Pancreas (tissue), 10 donors: ENCODE results near the gene FAM221B. TPM values are rescaled to one million over a fixed set of nuclear protein-coding genes. Genes with fewer than 3 reads are reported as not detected.
A peak's percentile ranks its signal among the peaks of the same experiment; 100 is the strongest.

Experiments
- ATAC-seq, 4 donors: fragments of 200-7000 bp; cut with Tn5 transposase; one replicate each; pipeline versions ENCODE4 v1.8.0 to v1.9.1; 2020; ENCODE audit warnings: mild to moderate bottlenecking in 4 of 4, moderate library complexity in 4 of 4
- DNase-seq, 6 donors: peaks; one replicate each; pipeline ENCODE4 v3.0.0-alpha.2; 2020
- FAIRE-seq: peaks from 2 replicates; lab custom pipeline; 2012; peaks lifted over from hg19 to GRCh38; lab: Jason Lieb, UNC
- H3K27ac ChIP-seq, 4 donors: fragments of 200-600 bp; sonication (generic); 1 replicate in 3 of 4; 2 replicates in 1 of 4; pipeline versions ENCODE4 v1.5.0 to v1.8.0; 2020
- H3K27me3 ChIP-seq, 4 donors: fragments of 200-600 bp; one replicate each; pipeline ENCODE4 v1.8.0; 2021
- H3K36me3 ChIP-seq, 3 donors: fragments of 200-600 bp; sonication (generic) in 1 of 3; one replicate each; pipeline versions ENCODE4 v1.5.0 to v1.8.0; 2020 to 2021
- H3K4me1 ChIP-seq, 3 donors: fragments of 200-600 bp; one replicate each; pipeline ENCODE4 v1.8.0; 2021
- H3K4me3 ChIP-seq, 4 donors: fragments of 200-600 bp; sonication (generic) in 2 of 4; one replicate each; pipeline versions ENCODE4 v1.5.0 to v1.8.0; 2020 to 2021
- H3K9me3 ChIP-seq, 4 donors: fragments of 200-600 bp; one replicate each; pipeline ENCODE4 v1.8.0; 2021
- CTCF ChIP-seq, 4 donors: fragments of 200-600 bp; sonication (generic) in 3 of 4; IDR thresholded peaks; one replicate each; pipeline versions ENCODE4 v1.5.0 to v1.8.0; 2021; ENCODE audit warnings: antibody characterized with exemption in 4 of 4
- WGBS, 2 donors: extraction: QIAGEN DNeasy Blood & Tissue Kit; methylation state at CpG; one replicate each; pipeline ENCODE4 v1.1.7; 2013; 5-methylcytosine and 5-hydroxymethylcytosine counted together
- intact Hi-C, 3 donors: fragments of 100-400 bp; cut with DNase I; formaldehyde crosslinking; loops; one replicate each; pipeline versions ENCODE4 v1.11.1 to v1.14.2; 2022
- polyA plus RNA-seq, 2 donors: library from polyadenylated mRNA; stranded (reverse); fragments of 200-250 nt; gene quantifications; one replicate each; pipeline ENCODE4 v1.2.3, GENCODE V29; 2013
- total RNA-seq, 6 donors: library from RNA; stranded (reverse); fragmentation: NEBNext Ultra II Directional in 4 of 6; extraction: Animal tissue kit (Norgen Biotek cat#: 25700) in 4 of 6; gene quantifications; one replicate each; pipeline versions ENCODE4 v1.2.1 to v1.2.4, GENCODE V29; 2021 to 2023
- donor health status: healthy with polysubstance abuse.
- donor health status: DM: no; HTN: no; CAD: no; lungs with moderate emphysema.
- donor health status: DM: no; HTN: no; CAD: no.
- donor health status: control.
- donor health status: control.
- donor health status: Bipolar disorder and iron deficiency.
- donor health status: DM: yes; HTN: yes; CAD: no.
- donor health status: DM: no; HTN: no; CAD: no.
- donor health status: DM: no; HTN: no; CAD: no.
- donor health status: DM: yes; HTN: yes; CAD: no.

Gene FAM221B
- total and polyA plus RNA-seq, 8 donors, result 0.11 TPM; not detected in 7

DNA sequence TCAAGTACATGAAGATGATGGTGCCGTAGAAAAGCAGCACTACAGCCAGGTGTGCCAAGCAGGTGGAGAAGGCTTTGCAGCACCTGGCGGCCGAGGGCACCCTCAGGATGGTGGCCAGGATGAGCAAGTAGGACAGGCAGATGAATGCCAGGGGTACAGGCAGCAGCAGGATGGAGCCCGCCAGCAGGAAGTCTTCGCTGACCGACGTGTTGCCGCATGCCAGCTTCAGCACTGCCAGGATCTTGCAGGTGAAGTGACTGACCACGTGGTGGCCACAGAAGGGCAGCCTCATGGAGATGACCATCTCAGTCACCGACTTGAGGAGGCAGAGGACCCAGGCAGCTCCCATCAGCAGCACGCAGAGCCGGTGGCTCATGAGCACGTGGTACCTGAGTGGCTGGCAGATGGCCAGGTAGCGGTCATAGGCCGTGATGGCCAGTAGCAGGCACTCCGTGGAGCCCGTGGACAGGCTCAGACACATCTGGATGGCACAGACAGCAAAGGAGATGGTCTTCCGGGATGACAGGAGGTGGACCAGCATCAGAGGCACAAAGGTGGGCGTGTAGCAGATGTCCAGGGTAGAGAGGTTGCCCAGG lies 41.2 kb upstream of the FAM221B start:
- no peak for FAIRE-seq
- H3K9me3 ChIP-seq, result no peaks in the 10 kb centered on the region
- no peak overlapping the region for H3K27ac ChIP-seq
- DNase-seq, result peak in 1 of 6 donors; percentile 65
- no peak overlapping the region for H3K4me3 ChIP-seq
- no peak for TF ChIP-seq CTCF (IDR thresholded peaks at IDR 0.05)
- WGBS, 2 donors, result 78 to 87% methylated on average over 19 of the region's 19 CpGs
- no peaks in the 10 kb centered on the region for H3K36me3 ChIP-seq
- intact Hi-C loops, result loop anchor here in 2 of 3 donors (5.0 to 10.0 kb wide), 2 partner anchors 75 to 82 kb away; partner anchors contain the start of gene NPR2 (in 1 of the 2)
- no peaks in the 10 kb centered on the region for H3K27me3 ChIP-seq
- no peaks in the 10 kb centered on the region for H3K4me1 ChIP-seq
- no peak for ATAC-seq

- DNase-seq, result no peak
- H3K27ac ChIP-seq, result no peak overlapping the region
- H3K27me3 ChIP-seq, result no peaks in the 10 kb centered on the region
- no peak overlapping the region for H3K4me3 ChIP-seq
- intact Hi-C loops, result no loop called here
- H3K36me3 ChIP-seq, result no peaks in the 10 kb centered on the region
- no peaks in the 10 kb centered on the region for H3K4me1 ChIP-seq
- no peak for TF ChIP-seq CTCF (IDR thresholded peaks at IDR 0.05)
- 66 to 77% methylated on average over 2 of the region's 2 CpGs for WGBS, 2 donors
- FAIRE-seq, result no peak
- ATAC-seq, result no peak
- H3K9me3 ChIP-seq, result no peaks in the 10 kb centered on the region
Observed at GRCh38 chr9:35868933-35869332, 40.4 kb upstream of the FAM221B start.

DNA sequence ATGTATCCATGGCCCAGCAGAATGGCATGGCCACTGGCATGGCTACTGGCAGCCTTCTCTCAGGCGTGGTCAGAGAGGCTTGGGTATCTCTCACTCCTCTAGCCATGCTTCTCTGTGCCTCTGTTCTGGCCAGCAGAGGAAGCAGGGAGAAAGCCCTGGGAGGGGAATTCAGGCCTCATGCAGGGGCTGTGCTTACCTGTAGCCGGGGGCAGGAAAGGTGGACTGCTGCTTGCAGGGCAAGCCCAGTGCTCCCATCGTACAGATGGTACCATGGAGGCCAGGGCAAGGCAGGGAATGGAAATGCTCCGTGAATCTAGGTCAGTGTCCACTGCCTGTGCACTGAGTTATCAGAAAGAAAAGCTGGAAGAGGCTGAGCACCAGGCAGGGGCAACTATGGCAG lies 39.0 kb upstream of the FAM221B start:
- FAIRE-seq, result no peak
- intact Hi-C loops, result no loop called here

DNA sequence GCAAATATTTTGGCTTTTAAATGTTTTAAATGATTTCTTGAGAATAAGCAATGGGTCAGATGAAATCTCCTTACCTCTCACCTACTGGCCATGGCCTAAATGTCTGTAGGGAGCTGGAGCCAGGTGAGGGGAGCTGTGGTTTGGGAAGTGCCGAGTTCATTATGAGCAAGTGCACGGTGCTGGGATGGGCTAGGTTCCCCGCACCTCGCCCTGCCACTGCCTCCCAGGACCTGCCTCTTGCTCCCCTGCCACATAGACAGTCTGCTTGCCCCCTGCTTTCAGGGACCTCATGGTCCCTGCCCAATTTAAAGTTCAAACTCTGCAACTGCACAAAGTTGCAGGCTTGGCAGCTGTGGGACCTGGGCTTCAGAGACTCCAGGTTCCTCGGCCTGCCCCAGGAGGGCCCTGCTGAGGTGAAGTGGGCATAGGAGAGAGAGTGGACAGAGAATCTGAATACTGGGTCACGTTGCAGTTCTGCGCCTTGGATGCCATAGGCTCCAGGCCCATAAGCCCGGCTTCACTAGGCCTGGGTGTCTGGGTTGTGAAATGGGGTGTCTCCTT lies 36.2 kb upstream of the FAM221B start:
- Histone ChIP-seq H3K9me3 (no peaks in the 10 kb centered on the region), H3K4me1 (no peaks in the 10 kb centered on the region), H3K27me3 (no peaks in the 10 kb centered on the region), H3K36me3 (no peaks in the 10 kb centered on the region), H3K27ac (no peak overlapping the region), H3K4me3 (no peak overlapping the region)
- TF ChIP-seq CTCF (IDR thresholded peaks at IDR 0.05), result no peak
- FAIRE-seq (no peak), DNase-seq (no peak), ATAC-seq (no peak)
- intact Hi-C loops, result no loop called here
- WGBS, 2 donors, result 75 to 77% methylated on average over 8 of the region's 8 CpGs

More for the DNA sequence above, 39.0 kb upstream of the FAM221B start:
- TF ChIP-seq CTCF (IDR thresholded peaks at IDR 0.05), result no peak
- Histone ChIP-seq H3K36me3 (no peaks in the 10 kb centered on the region), H3K9me3 (no peaks in the 10 kb centered on the region), H3K27me3 (no peaks in the 10 kb centered on the region), H3K4me1 (no peaks in the 10 kb centered on the region), H3K4me3 (no peak overlapping the region), H3K27ac (no peak overlapping the region)
- WGBS, 2 donors, result 76% methylated on average over 4 of the region's 4 CpGs
- no peak for DNase-seq
- no peak for ATAC-seq

- Histone ChIP-seq H3K36me3 (no peaks in the 10 kb centered on the region), H3K4me3 (no peak overlapping the region), H3K27ac (no peak overlapping the region), H3K9me3 (no peaks in the 10 kb centered on the region), H3K4me1 (no peaks in the 10 kb centered on the region), H3K27me3 (no peaks in the 10 kb centered on the region)
- WGBS, 2 donors, result 49 to 59% methylated on average over 8 of the region's 8 CpGs
- FAIRE-seq, result no peak
- no peak for DNase-seq
- intact Hi-C loops, result no loop called here
- no peak for TF ChIP-seq CTCF (IDR thresholded peaks at IDR 0.05)
- ATAC-seq, result no peak
Observed at GRCh38 chr9:35863583-35863982, 35.1 kb upstream of the FAM221B start.
